ENCODE measurements around the gene ZXDC. TPM values are rescaled to one million over a fixed set of nuclear protein-coding genes. Genes with fewer than 3 reads are reported as not detected.

ZXDC gene
- total RNA-seq, 2 donors from 2014 or later, result 20.4 to 28.5 TPM

DNA sequence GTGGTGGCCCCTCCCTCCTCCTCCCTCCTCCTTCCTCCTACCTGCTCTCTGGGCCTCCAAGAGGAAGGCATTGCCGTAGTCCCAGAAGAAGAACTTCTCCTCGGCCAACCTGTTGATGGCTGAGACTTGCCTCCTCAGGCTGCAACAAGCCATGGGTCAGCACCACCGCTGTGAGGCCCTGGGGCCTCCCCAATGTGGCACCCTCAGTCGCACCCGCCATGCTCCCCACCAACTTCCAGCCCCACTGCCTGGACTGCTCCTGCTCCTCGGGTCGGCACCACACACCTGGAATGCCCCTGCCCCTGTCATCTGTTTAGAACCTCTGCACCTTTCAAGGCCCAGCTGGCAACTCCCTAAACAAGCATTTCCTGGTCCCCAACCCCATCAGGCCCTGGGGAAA lies 24.3 kb upstream of the ZXDC start:
- no peak for DNase-seq
- intact Hi-C loops (cut with DNase I), result no loop called here
- TF ChIP-seq, protein P1, sequence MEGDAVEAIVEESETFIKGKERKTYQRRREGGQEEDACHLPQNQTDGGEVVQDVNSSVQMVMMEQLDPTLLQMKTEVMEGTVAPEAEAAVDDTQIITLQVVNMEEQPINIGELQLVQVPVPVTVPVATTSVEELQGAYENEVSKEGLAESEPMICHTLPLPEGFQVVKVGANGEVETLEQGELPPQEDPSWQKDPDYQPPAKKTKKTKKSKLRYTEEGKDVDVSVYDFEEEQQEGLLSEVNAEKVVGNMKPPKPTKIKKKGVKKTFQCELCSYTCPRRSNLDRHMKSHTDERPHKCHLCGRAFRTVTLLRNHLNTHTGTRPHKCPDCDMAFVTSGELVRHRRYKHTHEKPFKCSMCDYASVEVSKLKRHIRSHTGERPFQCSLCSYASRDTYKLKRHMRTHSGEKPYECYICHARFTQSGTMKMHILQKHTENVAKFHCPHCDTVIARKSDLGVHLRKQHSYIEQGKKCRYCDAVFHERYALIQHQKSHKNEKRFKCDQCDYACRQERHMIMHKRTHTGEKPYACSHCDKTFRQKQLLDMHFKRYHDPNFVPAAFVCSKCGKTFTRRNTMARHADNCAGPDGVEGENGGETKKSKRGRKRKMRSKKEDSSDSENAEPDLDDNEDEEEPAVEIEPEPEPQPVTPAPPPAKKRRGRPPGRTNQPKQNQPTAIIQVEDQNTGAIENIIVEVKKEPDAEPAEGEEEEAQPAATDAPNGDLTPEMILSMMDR (IDR thresholded peaks at IDR 0.05), result no peak

DNA sequence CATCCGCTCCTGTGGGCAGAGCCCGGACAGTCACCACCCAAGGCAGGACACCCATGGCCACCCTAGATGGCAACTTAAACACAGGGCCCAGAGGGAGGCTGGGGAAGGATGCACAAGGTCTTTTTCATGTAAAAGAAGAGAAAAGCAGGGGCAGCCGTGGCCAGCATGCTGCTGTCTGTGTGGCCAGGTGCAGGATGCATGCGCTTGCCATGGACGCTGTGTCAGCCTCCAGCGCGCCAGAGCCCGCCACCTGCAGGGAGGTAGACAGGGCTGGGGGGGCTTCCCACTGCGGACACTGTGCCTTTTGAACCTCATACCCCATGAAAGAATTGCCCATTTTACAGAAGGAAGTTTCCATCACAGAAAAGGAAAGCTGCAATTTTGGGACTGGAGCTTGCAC lies 23.7 kb upstream of the ZXDC start:
- DNase-seq, result no peak
- H3K4me3 ChIP-seq, result no peak overlapping the region
- no peaks in the 10 kb centered on the region for H3K9me3 ChIP-seq
- intact Hi-C loops (cut with DNase I), result no loop called here
- H3K36me3 ChIP-seq, result no peaks in the 10 kb centered on the region
- H3K9ac ChIP-seq (ENCODE audit: low read depth in 2 of 2, low read length in 2 of 2), result no peak overlapping the region
- no peak overlapping the region for H3K27ac ChIP-seq
- H3K4me1 ChIP-seq, result no peaks in the 10 kb centered on the region
- no peaks in the 10 kb centered on the region for H3K27me3 ChIP-seq
- TF ChIP-seq, protein P1 (IDR thresholded peaks at IDR 0.05), result no peak

More for the DNA sequence above, 24.3 kb upstream of the ZXDC start:
- H3K4me1 ChIP-seq, result no peaks in the 10 kb centered on the region
- H3K4me3 ChIP-seq, result no peak overlapping the region
- no peaks in the 10 kb centered on the region for H3K36me3 ChIP-seq
- no peak overlapping the region for H3K27ac ChIP-seq
- no peak overlapping the region for H3K9ac ChIP-seq (ENCODE audit: low read depth in 2 of 2, low read length in 2 of 2)
- no peaks in the 10 kb centered on the region for H3K9me3 ChIP-seq
- no peaks in the 10 kb centered on the region for H3K27me3 ChIP-seq

DNA sequence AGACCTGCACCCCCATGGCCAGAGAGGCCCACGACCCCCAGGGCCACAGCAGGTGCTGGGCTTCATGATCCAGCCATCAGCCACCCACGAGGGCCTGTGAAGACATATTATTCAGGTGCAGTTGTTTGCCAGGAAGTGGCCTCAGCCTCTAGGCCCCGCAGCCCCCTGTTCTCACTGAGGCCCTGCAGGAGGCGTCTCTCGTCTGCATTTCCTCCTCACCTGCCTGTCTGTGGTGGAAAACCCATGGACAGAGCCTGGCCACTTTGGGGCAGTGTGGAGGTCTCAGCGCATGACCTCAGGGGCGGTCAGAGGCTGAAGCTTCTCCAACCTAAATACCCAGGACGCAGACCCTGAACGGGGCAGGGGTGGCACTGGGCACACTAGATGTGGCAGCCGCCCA lies 23.2 kb upstream of the ZXDC start:
- TF ChIP-seq, protein P1 (IDR thresholded peaks at IDR 0.05), result no peak
- DNase-seq, result no peak
- Histone ChIP-seq H3K9me3 (no peaks in the 10 kb centered on the region), H3K4me1 (no peaks in the 10 kb centered on the region), H3K27me3 (no peaks in the 10 kb centered on the region), H3K9ac (ENCODE audit: low read depth in 2 of 2, low read length in 2 of 2) (no peak overlapping the region), H3K36me3 (no peaks in the 10 kb centered on the region), H3K27ac (no peak overlapping the region), H3K4me3 (no peak overlapping the region)
- intact Hi-C loops (cut with DNase I), result no loop called here

DNA sequence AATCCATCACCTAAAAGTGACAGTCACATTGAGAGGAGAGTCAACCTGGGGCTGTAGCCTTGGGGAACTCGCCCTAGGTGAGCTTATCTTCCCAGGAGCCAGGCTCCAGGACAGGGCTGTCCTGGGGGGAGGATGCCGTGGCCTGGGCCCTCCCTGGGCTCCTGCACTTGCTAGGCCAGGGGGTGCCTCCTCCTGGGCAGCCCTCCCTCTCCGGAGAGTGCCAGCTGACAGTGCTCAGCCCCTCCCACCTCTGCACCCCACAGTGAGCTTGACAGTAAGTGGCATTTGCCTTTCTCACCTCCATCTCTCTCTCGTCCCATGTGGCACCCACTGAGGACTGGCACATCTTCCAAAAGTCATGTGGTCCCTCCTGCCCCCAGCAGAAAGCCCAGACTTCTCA lies 22.8 kb upstream of the ZXDC start:
- Histone ChIP-seq H3K4me3 (no peak overlapping the region), H3K27ac (no peak overlapping the region), H3K4me1 (no peaks in the 10 kb centered on the region), H3K9ac (ENCODE audit: low read depth in 2 of 2, low read length in 2 of 2) (no peak overlapping the region), H3K9me3 (no peaks in the 10 kb centered on the region), H3K36me3 (no peaks in the 10 kb centered on the region), H3K27me3 (no peaks in the 10 kb centered on the region)
- intact Hi-C loops (cut with DNase I), result no loop called here
- no peak for DNase-seq
- TF ChIP-seq, protein P1 (IDR thresholded peaks at IDR 0.05), result no peak

DNA sequence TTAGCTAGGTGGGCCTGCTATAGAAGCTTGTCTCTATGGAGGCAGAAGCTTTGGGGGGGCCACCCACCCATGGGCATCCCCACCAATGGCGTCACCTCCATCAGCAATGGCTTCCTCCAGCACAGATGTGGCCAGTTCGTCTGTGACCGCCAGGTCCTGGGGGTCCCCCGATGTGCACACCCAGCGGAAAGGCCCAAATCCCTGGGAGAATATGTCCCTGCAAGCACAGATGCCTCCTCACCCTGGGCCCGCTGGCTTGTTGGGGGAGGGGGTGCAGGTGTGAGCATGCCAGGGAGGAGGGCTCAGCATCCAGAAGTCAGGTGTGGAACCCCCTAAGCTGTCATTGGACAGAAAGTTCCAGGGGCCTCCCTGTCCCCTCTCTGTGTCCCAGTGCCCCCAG lies 22.3 kb upstream of the ZXDC start:
- no peak overlapping the region for H3K4me3 ChIP-seq
- H3K36me3 ChIP-seq, result no peaks in the 10 kb centered on the region
- DNase-seq, result no peak
- H3K9ac ChIP-seq (ENCODE audit: low read depth in 2 of 2, low read length in 2 of 2), result no peak overlapping the region
- H3K9me3 ChIP-seq, result no peaks in the 10 kb centered on the region
- H3K4me1 ChIP-seq, result no peaks in the 10 kb centered on the region
- TF ChIP-seq, protein P1 (IDR thresholded peaks at IDR 0.05), result no peak
- H3K27ac ChIP-seq, result no peak overlapping the region
- intact Hi-C loops (cut with DNase I), result no loop called here
- no peaks in the 10 kb centered on the region for H3K27me3 ChIP-seq

Data from colonic mucosa (tissue), 4 donors.